HepG2 (cell line): ENCODE data around the gene TIMP4. TPM values are rescaled to one million over a fixed set of nuclear protein-coding genes. Genes with fewer than 3 reads are reported as not detected.

ENCODE experiments used
- ATAC-seq: fragments of 200-7000 bp; cut with Tn5 transposase; 3 replicates; pipeline ENCODE4 v1.9.1; 2020; ENCODE audit warnings: mild to moderate bottlenecking, moderate library complexity
- BruUV-seq: library from RNA; stranded (reverse); fragments of 400-500 nt; replicated peaks from 2 replicates; lab custom pipeline; 2021; lab: Mats Ljungman, UMichigan
- CTCF ChIA-PET: fragments of 300-600 bp; formaldehyde crosslinking; extraction: SDS; loops from one replicate; lab custom pipeline; 2021; ENCODE audit warnings: low total read pairs, inconsistent platforms, low intra/inter-chr PET ratio; lab: Yijun Ruan, JAX
- POLR2A ChIA-PET: fragments of 350-600 bp; sonication (Branson Sonifier 250); formaldehyde crosslinking; loops from one replicate; lab custom pipeline; 2020; ENCODE audit warnings: antibody characterized with exemption, inconsistent platforms; lab: Yijun Ruan, JAX
- DNase-seq: peaks from one replicate; pipeline ENCODE4 v3.0.0-alpha.2; 2015; ENCODE audit warnings: low spot score
- FAIRE-seq: peaks from 3 replicates; lab custom pipeline; 2011; peaks lifted over from hg19 to GRCh38; lab: Jason Lieb, UNC
- H2AFZ ChIP-seq: one replicate; pipeline ENCODE4 v1.6.1; 2011; ENCODE audit warnings: low read length, inconsistent platforms
- H3K27ac ChIP-seq: fragments of 300-600 bp; 3 replicates; pipeline ENCODE4 v1.8.0; 2011; ENCODE audit warnings: mixed run types, mild to moderate bottlenecking, mixed read lengths, low read length, inconsistent platforms; ENCODE audit not compliant: insufficient read depth; ENCODE audit errors: extremely low read length
- H3K27me3 ChIP-seq, 2 experiments: fragments of 200-600 bp in 1 of 2; 2 replicates in 1 of 2; 3 replicates in 1 of 2; pipeline versions ENCODE4 v1.6.0 to v1.8.0; 2011; ENCODE audit warnings: low read length in 2 of 2, mild to moderate bottlenecking in 2 of 2, moderate library complexity in 2 of 2, inconsistent platforms in 1 of 2; ENCODE audit not compliant: insufficient read depth in 2 of 2, control insufficient read depth in 1 of 2
- H3K36me3 ChIP-seq, 2 experiments: fragments of 200-600 bp in 1 of 2; replicated peaks in 1 of 2; 2 replicates in 1 of 2; 3 replicates in 1 of 2; pipeline versions ENCODE4 v1.5.1 to v1.8.0; 2011; ENCODE audit warnings: low read length in 2 of 2, inconsistent platforms in 1 of 2; ENCODE audit not compliant: insufficient read depth in 2 of 2, control insufficient read depth in 1 of 2
- H3K4me1 ChIP-seq: 2 replicates; pipeline ENCODE4 v1.5.1; 2012; ENCODE audit warnings: low read length, inconsistent platforms; ENCODE audit not compliant: insufficient read depth
- H3K4me2 ChIP-seq: 2 replicates; pipeline ENCODE4 v1.6.0; 2011; ENCODE audit warnings: low read depth, low read length, inconsistent platforms
- H3K4me3 ChIP-seq, 3 experiments: fragments of 200-600 bp in 1 of 3; sonication (generic), shearing (Covaris generic) in 1 of 3; replicated peaks in 1 of 3; 2 replicates each; pipeline ENCODE4 v1.5.1; 2011 to 2016; ENCODE audit warnings: low read length in 3 of 3, inconsistent platforms in 2 of 3, low read depth in 2 of 3, mild to moderate bottlenecking in 2 of 3, control low read depth in 1 of 3, mixed read lengths in 1 of 3; ENCODE audit not compliant: insufficient read depth in 1 of 3
- H3K79me2 ChIP-seq: one replicate; pipeline ENCODE4 v1.6.1; 2011; ENCODE audit warnings: low read length, inconsistent platforms; ENCODE audit not compliant: insufficient read depth
- H3K9ac ChIP-seq: 2 replicates; pipeline ENCODE4 v1.6.0; 2011; ENCODE audit warnings: mild to moderate bottlenecking, low read depth, low read length, inconsistent platforms; ENCODE audit not compliant: insufficient read depth
- H3K9me3 ChIP-seq: 2 replicates; pipeline ENCODE4 v1.5.1; 2012; ENCODE audit warnings: mild to moderate bottlenecking, low read length
- H4K20me1 ChIP-seq: 2 replicates; pipeline ENCODE4 v1.6.0; 2011; ENCODE audit warnings: inconsistent platforms, mild to moderate bottlenecking, low read length, moderate library complexity; ENCODE audit not compliant: insufficient read depth
- HNF4G ChIP-seq, 2 experiments: sonication (generic) in 1 of 2; formaldehyde crosslinking in 1 of 2; IDR thresholded peaks; 2 replicates each; pipeline versions ENCODE4 v1.4.0 to v1.6.1; 2011 to 2020; ENCODE audit warnings: borderline replicate concordance in 2 of 2, low read depth in 2 of 2, mild to moderate bottlenecking in 2 of 2, low read length in 1 of 2, missing genetic modification reagents in 1 of 2, moderate library complexity in 1 of 2
- MXI1 ChIP-seq: IDR thresholded peaks from 3 replicates; pipeline ENCODE4 v1.6.1; 2012; ENCODE audit warnings: low read depth, low read length, inconsistent platforms, borderline replicate concordance
- PAF1 ChIP-seq: IDR thresholded peaks from 2 replicates; pipeline ENCODE4 v1.6.1; 2016; ENCODE audit warnings: missing genetic modification reagents, missing compliant biosample characterization
- SMAD9 ChIP-seq: sonication (generic); formaldehyde crosslinking; IDR thresholded peaks from 2 replicates; pipeline ENCODE4 v1.5.1; 2020; ENCODE audit warnings: mild to moderate bottlenecking, missing genetic modification reagents
- STAG1 ChIP-seq: sonication (generic); formaldehyde crosslinking; IDR thresholded peaks from 2 replicates; pipeline ENCODE4 v1.4.0; 2020; ENCODE audit warnings: missing genetic modification reagents
- ZNF501 ChIP-seq: sonication (generic); formaldehyde crosslinking; IDR thresholded peaks from 2 replicates; pipeline ENCODE4 v1.5.1; 2020; ENCODE audit warnings: mild to moderate bottlenecking, moderate library complexity, missing genetic modification reagents
- WGBS: methylation state at CpG from one replicate; pipeline ENCODE4 v1.1.6; 2017; ENCODE audit warnings: low lambda C conversion rate; 5-methylcytosine and 5-hydroxymethylcytosine counted together
- in situ Hi-C: cut with HindIII; loops from 2 replicates; pipeline ENCODE4 v1.10.0; 2017; ENCODE audit warnings: low pct_unique_long_range_greater_than_20kb; ENCODE audit not compliant: extremely low pct_ligation_motif_present
- intact Hi-C: fragments of 100-400 bp; cut with micrococcal nuclease; formaldehyde crosslinking; loops from one replicate; pipeline ENCODE4 v1.10.0; 2022; ENCODE audit not compliant: unreplicated experiment
- polyA plus RNA-seq, 8 experiments: library from polyadenylated mRNA; depleted of rRNA in 3 of 8; stranded (reverse) in 7 of 8; unstranded in 1 of 8; fragments of >200 nt; fragmentation: Illumina TruSeq in 4 of 8; extraction: Trizol in 4 of 8; gene quantifications; 2 replicates each; pipeline versions ENCODE4 v1.2.1 to v1.2.3, GENCODE V29; 2011 to 2016; ENCODE audit warnings: low read depth in 4 of 8, missing spikeins in 1 of 8, mixed read lengths in 1 of 8; ENCODE audit not compliant: insufficient read depth in 1 of 8
- total RNA-seq, 5 experiments: library from RNA; depleted of rRNA; stranded (reverse); fragments of >200 nt; fragmentation: Illumina TruSeq; extraction: Trizol; gene quantifications; 2 replicates each; pipeline ENCODE4 v1.2.3, GENCODE V29; 2016; ENCODE audit warnings: low read depth in 1 of 5
- TF ChIP-seq, protein P1 (sequence below): sonication (generic); formaldehyde crosslinking; IDR thresholded peaks from 2 replicates; pipeline ENCODE4 v1.4.0; 2020; ENCODE audit warnings: missing genetic modification reagents, borderline replicate concordance
- TF ChIP-seq, protein P2 (sequence below): sonication (generic); formaldehyde crosslinking; IDR thresholded peaks from 2 replicates; pipeline ENCODE4 v1.4.0; 2020; ENCODE audit warnings: missing genetic modification reagents

Gene TIMP4
- total and polyA plus RNA-seq, 2 of the 13 experiments (the other 11 are each of a cell fraction or from before 2014, with no cell fraction given), result 0.05 to 0.07 TPM

DNA sequence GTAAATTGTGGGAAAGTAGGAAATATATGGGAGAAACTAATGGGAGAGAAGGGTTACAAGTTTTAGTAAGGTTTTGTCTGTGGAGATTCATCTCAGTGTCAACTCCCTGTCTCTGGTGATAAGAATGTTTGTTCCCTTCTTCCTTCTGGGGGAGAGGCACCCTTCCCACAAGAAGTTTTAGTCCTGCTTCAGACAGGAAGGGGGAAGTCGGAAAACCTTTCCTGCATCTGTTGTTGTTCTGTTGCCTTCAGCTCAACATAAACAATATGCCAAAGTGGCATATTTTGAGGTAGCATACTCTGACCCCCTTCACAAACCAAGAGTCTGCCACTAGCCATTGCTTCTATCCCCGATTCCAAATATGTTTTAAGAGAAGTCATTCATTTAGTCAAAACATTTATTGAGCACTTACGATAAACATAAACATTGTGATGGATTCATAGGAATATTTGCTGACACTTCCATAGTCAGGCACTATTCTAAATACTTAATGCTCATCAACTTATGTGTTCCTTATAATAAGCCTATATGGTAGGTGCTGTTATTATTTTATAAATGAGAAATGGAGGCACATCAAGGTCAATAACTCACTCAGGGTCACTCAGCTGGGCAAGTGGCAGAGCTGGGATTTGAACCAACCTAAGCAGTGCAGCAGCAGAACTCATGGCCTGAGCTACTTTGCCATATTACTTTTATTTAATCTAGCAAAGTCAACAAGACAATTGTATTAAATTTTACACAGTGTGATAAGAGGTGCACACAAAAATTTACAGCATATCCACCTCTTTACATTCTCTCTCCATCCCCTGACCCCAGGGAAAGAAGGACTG, 34.2 kb upstream of the TIMP4 start:
- Histone ChIP-seq H3K27me3 (peaks cover 0 to 25% of the 10 kb centered on the region in 2 experiments), H3K9ac (no peak overlapping the region), H3K9me3 (no peaks in the 10 kb centered on the region), H3K4me2 (no peak overlapping the region), H3K4me3 (no peak overlapping the region), H2AFZ (no peak overlapping the region), H3K79me2 (no peaks in the 10 kb centered on the region), H3K4me1 (peaks cover 17% of the 10 kb centered on the region), H4K20me1 (no peaks in the 10 kb centered on the region), H3K27ac (no peak overlapping the region), H3K36me3 (no peaks in the 10 kb centered on the region)
- TF ChIP-seq SMAD9 (CRISPR knock-in tag) (no peak), PAF1 (CRISPR knock-in tag) (no peak), STAG1 (CRISPR knock-in tag) (no peak), ZNF501 (CRISPR knock-in tag) (no peak), MXI1 (no peak), HNF4G (IDR thresholded peaks at IDR 0.05; ENCODE audit: borderline replicate concordance, low read depth, low read length) (no peak), HNF4G (CRISPR knock-in tag; IDR thresholded peaks at IDR 0.05; ENCODE audit: borderline replicate concordance, low read depth) (no peak)
- TF ChIP-seq, protein P1, sequence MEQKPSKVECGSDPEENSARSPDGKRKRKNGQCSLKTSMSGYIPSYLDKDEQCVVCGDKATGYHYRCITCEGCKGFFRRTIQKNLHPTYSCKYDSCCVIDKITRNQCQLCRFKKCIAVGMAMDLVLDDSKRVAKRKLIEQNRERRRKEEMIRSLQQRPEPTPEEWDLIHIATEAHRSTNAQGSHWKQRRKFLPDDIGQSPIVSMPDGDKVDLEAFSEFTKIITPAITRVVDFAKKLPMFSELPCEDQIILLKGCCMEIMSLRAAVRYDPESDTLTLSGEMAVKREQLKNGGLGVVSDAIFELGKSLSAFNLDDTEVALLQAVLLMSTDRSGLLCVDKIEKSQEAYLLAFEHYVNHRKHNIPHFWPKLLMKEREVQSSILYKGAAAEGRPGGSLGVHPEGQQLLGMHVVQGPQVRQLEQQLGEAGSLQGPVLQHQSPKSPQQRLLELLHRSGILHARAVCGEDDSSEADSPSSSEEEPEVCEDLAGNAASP (CRISPR knock-in tag), result no peak
- TF ChIP-seq, protein P2, sequence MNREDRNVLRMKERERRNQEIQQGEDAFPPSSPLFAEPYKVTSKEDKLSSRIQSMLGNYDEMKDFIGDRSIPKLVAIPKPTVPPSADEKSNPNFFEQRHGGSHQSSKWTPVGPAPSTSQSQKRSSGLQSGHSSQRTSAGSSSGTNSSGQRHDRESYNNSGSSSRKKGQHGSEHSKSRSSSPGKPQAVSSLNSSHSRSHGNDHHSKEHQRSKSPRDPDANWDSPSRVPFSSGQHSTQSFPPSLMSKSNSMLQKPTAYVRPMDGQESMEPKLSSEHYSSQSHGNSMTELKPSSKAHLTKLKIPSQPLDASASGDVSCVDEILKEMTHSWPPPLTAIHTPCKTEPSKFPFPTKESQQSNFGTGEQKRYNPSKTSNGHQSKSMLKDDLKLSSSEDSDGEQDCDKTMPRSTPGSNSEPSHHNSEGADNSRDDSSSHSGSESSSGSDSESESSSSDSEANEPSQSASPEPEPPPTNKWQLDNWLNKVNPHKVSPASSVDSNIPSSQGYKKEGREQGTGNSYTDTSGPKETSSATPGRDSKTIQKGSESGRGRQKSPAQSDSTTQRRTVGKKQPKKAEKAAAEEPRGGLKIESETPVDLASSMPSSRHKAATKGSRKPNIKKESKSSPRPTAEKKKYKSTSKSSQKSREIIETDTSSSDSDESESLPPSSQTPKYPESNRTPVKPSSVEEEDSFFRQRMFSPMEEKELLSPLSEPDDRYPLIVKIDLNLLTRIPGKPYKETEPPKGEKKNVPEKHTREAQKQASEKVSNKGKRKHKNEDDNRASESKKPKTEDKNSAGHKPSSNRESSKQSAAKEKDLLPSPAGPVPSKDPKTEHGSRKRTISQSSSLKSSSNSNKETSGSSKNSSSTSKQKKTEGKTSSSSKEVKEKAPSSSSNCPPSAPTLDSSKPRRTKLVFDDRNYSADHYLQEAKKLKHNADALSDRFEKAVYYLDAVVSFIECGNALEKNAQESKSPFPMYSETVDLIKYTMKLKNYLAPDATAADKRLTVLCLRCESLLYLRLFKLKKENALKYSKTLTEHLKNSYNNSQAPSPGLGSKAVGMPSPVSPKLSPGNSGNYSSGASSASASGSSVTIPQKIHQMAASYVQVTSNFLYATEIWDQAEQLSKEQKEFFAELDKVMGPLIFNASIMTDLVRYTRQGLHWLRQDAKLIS (CRISPR knock-in tag), result no peak
- ATAC-seq, result no peak
- in situ Hi-C loops (no loop called here), intact Hi-C loops (no loop called here)
- ChIA-PET POLR2A (no interaction called here), CTCF (no interaction called here)
- FAIRE-seq, result no peak
- no TSS peak for BruUV-seq
- DNase-seq, result no peak
- 48% methylated on average over 3 of the region's 3 CpGs for WGBS
